Measurements from ENCODE around the gene PRR33.

- TF ChIP-seq JUND (IDR thresholded peaks at IDR 0.05), result no peak
- TF ChIP-seq, protein P1, sequence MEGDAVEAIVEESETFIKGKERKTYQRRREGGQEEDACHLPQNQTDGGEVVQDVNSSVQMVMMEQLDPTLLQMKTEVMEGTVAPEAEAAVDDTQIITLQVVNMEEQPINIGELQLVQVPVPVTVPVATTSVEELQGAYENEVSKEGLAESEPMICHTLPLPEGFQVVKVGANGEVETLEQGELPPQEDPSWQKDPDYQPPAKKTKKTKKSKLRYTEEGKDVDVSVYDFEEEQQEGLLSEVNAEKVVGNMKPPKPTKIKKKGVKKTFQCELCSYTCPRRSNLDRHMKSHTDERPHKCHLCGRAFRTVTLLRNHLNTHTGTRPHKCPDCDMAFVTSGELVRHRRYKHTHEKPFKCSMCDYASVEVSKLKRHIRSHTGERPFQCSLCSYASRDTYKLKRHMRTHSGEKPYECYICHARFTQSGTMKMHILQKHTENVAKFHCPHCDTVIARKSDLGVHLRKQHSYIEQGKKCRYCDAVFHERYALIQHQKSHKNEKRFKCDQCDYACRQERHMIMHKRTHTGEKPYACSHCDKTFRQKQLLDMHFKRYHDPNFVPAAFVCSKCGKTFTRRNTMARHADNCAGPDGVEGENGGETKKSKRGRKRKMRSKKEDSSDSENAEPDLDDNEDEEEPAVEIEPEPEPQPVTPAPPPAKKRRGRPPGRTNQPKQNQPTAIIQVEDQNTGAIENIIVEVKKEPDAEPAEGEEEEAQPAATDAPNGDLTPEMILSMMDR (IDR thresholded peaks at IDR 0.05 in 2 of 3, conservative IDR thresholded peaks at IDR 0.05 in 1 of 3; ENCODE audit: borderline replicate concordance in 1 of 3, insufficient read depth in 1 of 3, low read depth in 2 of 3, low read length in 2 of 3), result no peak
- no peak for TF ChIP-seq ATF3 (IDR thresholded peaks at IDR 0.05)
- no peak for TF ChIP-seq ELF1 (IDR thresholded peaks at IDR 0.05; ENCODE audit: borderline replicate concordance, low read depth)
- TF ChIP-seq POLR2A (IDR thresholded peaks at IDR 0.05; ENCODE audit: borderline replicate concordance, extremely low read depth, insufficient read depth, insufficient read length), result no peak
- TF ChIP-seq, protein P2, sequence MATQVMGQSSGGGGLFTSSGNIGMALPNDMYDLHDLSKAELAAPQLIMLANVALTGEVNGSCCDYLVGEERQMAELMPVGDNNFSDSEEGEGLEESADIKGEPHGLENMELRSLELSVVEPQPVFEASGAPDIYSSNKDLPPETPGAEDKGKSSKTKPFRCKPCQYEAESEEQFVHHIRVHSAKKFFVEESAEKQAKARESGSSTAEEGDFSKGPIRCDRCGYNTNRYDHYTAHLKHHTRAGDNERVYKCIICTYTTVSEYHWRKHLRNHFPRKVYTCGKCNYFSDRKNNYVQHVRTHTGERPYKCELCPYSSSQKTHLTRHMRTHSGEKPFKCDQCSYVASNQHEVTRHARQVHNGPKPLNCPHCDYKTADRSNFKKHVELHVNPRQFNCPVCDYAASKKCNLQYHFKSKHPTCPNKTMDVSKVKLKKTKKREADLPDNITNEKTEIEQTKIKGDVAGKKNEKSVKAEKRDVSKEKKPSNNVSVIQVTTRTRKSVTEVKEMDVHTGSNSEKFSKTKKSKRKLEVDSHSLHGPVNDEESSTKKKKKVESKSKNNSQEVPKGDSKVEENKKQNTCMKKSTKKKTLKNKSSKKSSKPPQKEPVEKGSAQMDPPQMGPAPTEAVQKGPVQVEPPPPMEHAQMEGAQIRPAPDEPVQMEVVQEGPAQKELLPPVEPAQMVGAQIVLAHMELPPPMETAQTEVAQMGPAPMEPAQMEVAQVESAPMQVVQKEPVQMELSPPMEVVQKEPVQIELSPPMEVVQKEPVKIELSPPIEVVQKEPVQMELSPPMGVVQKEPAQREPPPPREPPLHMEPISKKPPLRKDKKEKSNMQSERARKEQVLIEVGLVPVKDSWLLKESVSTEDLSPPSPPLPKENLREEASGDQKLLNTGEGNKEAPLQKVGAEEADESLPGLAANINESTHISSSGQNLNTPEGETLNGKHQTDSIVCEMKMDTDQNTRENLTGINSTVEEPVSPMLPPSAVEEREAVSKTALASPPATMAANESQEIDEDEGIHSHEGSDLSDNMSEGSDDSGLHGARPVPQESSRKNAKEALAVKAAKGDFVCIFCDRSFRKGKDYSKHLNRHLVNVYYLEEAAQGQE (IDR thresholded peaks at IDR 0.05; ENCODE audit: low read depth), result no peak
Observed at GRCh38 chr11:1843796-1844195, 47.9 kb downstream of the PRR33 start.
